Keratinocyte (primary cell): Measurements from ENCODE around the gene GALNT9. TPM values are rescaled to one million over a fixed set of nuclear protein-coding genes. Genes with fewer than 3 reads are reported as not detected.

Experiments
- DNase-seq: peaks from one replicate; pipeline ENCODE4 v3.0.0-alpha.2; 2011; ENCODE audit warnings: low read depth, missing footprints, low spot score
- FAIRE-seq: peaks from 2 replicates; lab custom pipeline; 2011; peaks lifted over from hg19 to GRCh38; lab: Jason Lieb, UNC
- H2AFZ ChIP-seq: 2 replicates; pipeline ENCODE4 v1.6.0; 2012; ENCODE audit warnings: low read length, control low read depth, inconsistent platforms; ENCODE audit not compliant: control insufficient read depth
- H3K27ac ChIP-seq: 2 replicates; pipeline ENCODE4 v1.5.1; 2011; ENCODE audit warnings: low read length; ENCODE audit not compliant: control insufficient read depth, insufficient read depth
- H3K27me3 ChIP-seq: 3 replicates; pipeline ENCODE4 v1.6.0; 2011; ENCODE audit warnings: low read length; ENCODE audit not compliant: control insufficient read depth, insufficient read depth; ENCODE audit errors: extremely low read depth
- H3K36me3 ChIP-seq, 2 experiments: 2 replicates in 1 of 2; 3 replicates in 1 of 2; pipeline ENCODE4 v1.5.1; 2011; ENCODE audit warnings: low read length in 2 of 2, mild to moderate bottlenecking in 1 of 2; ENCODE audit not compliant: control insufficient read depth in 2 of 2, insufficient read depth in 2 of 2; ENCODE audit errors: extremely low read depth in 1 of 2
- H3K4me1 ChIP-seq: 3 replicates; pipeline ENCODE4 v1.5.1; 2011; ENCODE audit warnings: low read length; ENCODE audit not compliant: control insufficient read depth, insufficient read depth; ENCODE audit errors: extremely low read depth
- H3K4me2 ChIP-seq: 3 replicates; pipeline ENCODE4 v1.6.0; 2011; ENCODE audit warnings: low read depth, low read length; ENCODE audit not compliant: control insufficient read depth, insufficient read depth; ENCODE audit errors: extremely low read depth
- H3K4me3 ChIP-seq, 3 experiments: fragments of 200-600 bp in 1 of 3; sonication (generic) in 1 of 3; 2 replicates in 2 of 3; 3 replicates in 1 of 3; pipeline ENCODE4 v1.5.1; 2011 to 2016; ENCODE audit warnings: low read length in 3 of 3, mild to moderate bottlenecking in 3 of 3, control low read depth in 2 of 3, inconsistent platforms in 1 of 3, low read depth in 1 of 3, mixed read lengths in 1 of 3, mixed run types in 1 of 3, moderate library complexity in 1 of 3; ENCODE audit not compliant: control insufficient read depth in 2 of 3, insufficient read depth in 2 of 3; ENCODE audit errors: extremely low read depth in 1 of 3
- H3K79me2 ChIP-seq: 2 replicates; pipeline ENCODE4 v1.6.0; 2012; ENCODE audit warnings: low read length; ENCODE audit not compliant: control insufficient read depth, insufficient read depth
- H3K9ac ChIP-seq: 3 replicates; pipeline ENCODE4 v1.6.0; 2011; ENCODE audit warnings: low read length; ENCODE audit not compliant: control insufficient read depth, insufficient read depth; ENCODE audit errors: extremely low read depth
- H3K9me1 ChIP-seq: 3 replicates; pipeline ENCODE4 v1.6.0; 2011; ENCODE audit warnings: low read length; ENCODE audit not compliant: control insufficient read depth, insufficient read depth; ENCODE audit errors: extremely low read depth
- H3K9me3 ChIP-seq: 2 replicates; pipeline ENCODE4 v1.5.1; 2012; ENCODE audit warnings: low read depth, low read length; ENCODE audit not compliant: control insufficient read depth
- H4K20me1 ChIP-seq: 3 replicates; pipeline ENCODE4 v1.6.0; 2011; ENCODE audit warnings: low read length; ENCODE audit not compliant: control insufficient read depth, insufficient read depth; ENCODE audit errors: extremely low read depth
- CTCF ChIP-seq, 3 experiments: IDR thresholded peaks in 1 of 3; conservative IDR thresholded peaks in 1 of 3; optimal IDR thresholded peaks in 1 of 3; 2 replicates in 2 of 3; 3 replicates in 1 of 3; pipeline versions ENCODE3 to v1.5.1; 2011; ENCODE audit warnings: low read length in 3 of 3, mild to moderate bottlenecking in 3 of 3, moderate library complexity in 2 of 3, control low read depth in 1 of 3, inconsistent platforms in 1 of 3; ENCODE audit not compliant: insufficient read depth in 2 of 3; ENCODE audit errors: extremely low read depth in 1 of 3
- EZH2 ChIP-seq: IDR thresholded peaks from one replicate; pipeline ENCODE4 v1.6.1; 2012; ENCODE audit warnings: inconsistent platforms, mild to moderate bottlenecking, low read length, moderate library complexity
- dilution Hi-C: fragments of 300-500 bp; cut with MboI; formaldehyde crosslinking; loops from one replicate; pipeline ENCODE4 v1.7.0; 2020; ENCODE audit warnings: low sequenced_read_pairs; ENCODE audit not compliant: extremely low pct_ligation_motif_present
- polyA plus RNA-seq, 5 experiments: library from polyadenylated mRNA; depleted of rRNA in 3 of 5; stranded (reverse) in 3 of 5; stranded (forward) in 1 of 5; unstranded in 1 of 5; fragments of >200 nt; gene quantifications; 1 replicate in 1 of 5; 2 replicates in 3 of 5; 3 replicates in 1 of 5; pipeline versions ENCODE4 v1.2.1 to v1.2.3, GENCODE V29; 2011 to 2012; ENCODE audit warnings: missing spikeins in 2 of 5, low read depth in 1 of 5, low replicate concordance in 1 of 5

The GALNT9 gene
- polyA plus RNA-seq, 1 donor (not counting 4 experiments of a cell fraction or from before 2014, with no cell fraction given) = not detected

GRCh38 chr12:132262256-132263060, 66.9 kb downstream of the GALNT9 start:
- H3K9ac ChIP-seq = no peak overlapping the region
- no peak for DNase-seq
- dilution Hi-C loops = no loop called here
- H4K20me1 ChIP-seq = no peaks in the 10 kb centered on the region
- no peaks in the 10 kb centered on the region for H3K4me1 ChIP-seq
- no peaks in the 10 kb centered on the region for H3K9me3 ChIP-seq
- no peak overlapping the region for H3K4me2 ChIP-seq
- H3K79me2 ChIP-seq = no peaks in the 10 kb centered on the region
- no peaks in the 10 kb centered on the region for H3K9me1 ChIP-seq
- FAIRE-seq = no peak
- no peak overlapping the region for H3K27ac ChIP-seq
- no peaks in the 10 kb centered on the region for H3K36me3 ChIP-seq
- TF ChIP-seq CTCF (optimal IDR thresholded peaks at IDR 0.05 in 1 of 3, IDR thresholded peaks at IDR 0.05 in 1 of 3, conservative IDR thresholded peaks at IDR 0.05 in 1 of 3; ENCODE audit: extremely low read depth in 1 of 3, insufficient read depth in 2 of 3, low read length in 3 of 3) (no peak), EZH2 (no peak)
- no peak overlapping the region for H3K4me3 ChIP-seq
- no peak overlapping the region for H2AFZ ChIP-seq
- no peaks in the 10 kb centered on the region for H3K27me3 ChIP-seq

GRCh38 chr12:132261328-132262138, 67.9 kb downstream of the GALNT9 start:
- no peak for DNase-seq
- H3K9me3 ChIP-seq = no peaks in the 10 kb centered on the region
- no peak overlapping the region for H3K27ac ChIP-seq
- dilution Hi-C loops = no loop called here
- FAIRE-seq = no peak
- no peaks in the 10 kb centered on the region for H3K79me2 ChIP-seq
- H3K27me3 ChIP-seq = no peaks in the 10 kb centered on the region
- H4K20me1 ChIP-seq = no peaks in the 10 kb centered on the region
- no peaks in the 10 kb centered on the region for H3K9me1 ChIP-seq
- no peak overlapping the region for H2AFZ ChIP-seq
- H3K36me3 ChIP-seq = no peaks in the 10 kb centered on the region
- no peak overlapping the region for H3K4me3 ChIP-seq
- H3K4me1 ChIP-seq = no peaks in the 10 kb centered on the region
- H3K4me2 ChIP-seq = no peak overlapping the region
- TF ChIP-seq CTCF (optimal IDR thresholded peaks at IDR 0.05 in 1 of 3, IDR thresholded peaks at IDR 0.05 in 1 of 3, conservative IDR thresholded peaks at IDR 0.05 in 1 of 3; ENCODE audit: extremely low read depth in 1 of 3, insufficient read depth in 2 of 3, low read length in 3 of 3) = no peak
- no peak for TF ChIP-seq EZH2
- H3K9ac ChIP-seq = no peak overlapping the region
